HepG2 (cell line): ENCODE measurements around the gene SLC2A4. TPM values are rescaled to one million over a fixed set of nuclear protein-coding genes. Genes with fewer than 3 reads are reported as not detected.

Source experiments
- ARNTL ChIP-seq: sonication (generic); formaldehyde crosslinking; IDR thresholded peaks from 2 replicates; pipeline ENCODE4 v1.4.0; 2020; ENCODE audit warnings: mild to moderate bottlenecking, missing genetic modification reagents
- ATF7-NPFF ChIP-seq: sonication (generic); formaldehyde crosslinking; IDR thresholded peaks from 2 replicates; pipeline ENCODE4 v1.8.1; 2023; ENCODE audit warnings: mild to moderate bottlenecking, low read depth, missing genetic modification reagents, moderate library complexity
- BHLHE40 ChIP-seq: IDR thresholded peaks from 2 replicates; pipeline ENCODE4 v1.6.1; 2011; ENCODE audit warnings: low read length, improper control_type of control experiment
- FOXA1 ChIP-seq, 2 experiments: fragments of 450-650 bp in 1 of 2; sonication (generic) in 1 of 2; formaldehyde crosslinking in 1 of 2; IDR thresholded peaks; 2 replicates each; pipeline versions ENCODE4 v1.4.0 to v1.6.1; 2016 to 2020; ENCODE audit warnings: missing genetic modification reagents in 1 of 2
- HIVEP1 ChIP-seq: sonication (generic); formaldehyde crosslinking; IDR thresholded peaks from 2 replicates; pipeline ENCODE4 v1.4.0; 2020; ENCODE audit warnings: mild to moderate bottlenecking, missing genetic modification reagents
- HOXA7 ChIP-seq: sonication (generic); formaldehyde crosslinking; IDR thresholded peaks from 2 replicates; pipeline ENCODE4 v1.8.1; 2022; ENCODE audit warnings: mild to moderate bottlenecking, missing genetic modification reagents, moderate library complexity
- KLF12 ChIP-seq: sonication (generic); formaldehyde crosslinking; IDR thresholded peaks from 2 replicates; pipeline ENCODE4 v1.4.0; 2020; ENCODE audit warnings: missing genetic modification reagents, borderline replicate concordance
- MAFF ChIP-seq: IDR thresholded peaks from 2 replicates; pipeline ENCODE4 v1.6.1; 2011; ENCODE audit warnings: low read depth, low read length, improper control_type of control experiment
- MIXL1 ChIP-seq: IDR thresholded peaks from 2 replicates; pipeline ENCODE4 v1.6.1; 2016
- MTA1 ChIP-seq: sonication (generic); formaldehyde crosslinking; IDR thresholded peaks from 2 replicates; pipeline ENCODE4 v1.4.0; 2020; ENCODE audit warnings: missing genetic modification reagents, mild to moderate bottlenecking, borderline replicate concordance
- NKX3-1 ChIP-seq: sonication (generic); formaldehyde crosslinking; IDR thresholded peaks from 2 replicates; pipeline ENCODE4 v1.5.0; 2020; ENCODE audit warnings: missing genetic modification reagents
- POGZ ChIP-seq: sonication (generic); formaldehyde crosslinking; IDR thresholded peaks from 2 replicates; pipeline ENCODE4 v1.4.0; 2020; ENCODE audit warnings: mild to moderate bottlenecking, missing genetic modification reagents
- RAD51 ChIP-seq: fragments of 450-650 bp; IDR thresholded peaks from 2 replicates; pipeline ENCODE4 v1.6.1; 2016; ENCODE audit warnings: borderline replicate concordance
- RELA ChIP-seq: sonication (generic); formaldehyde crosslinking; IDR thresholded peaks from 2 replicates; pipeline ENCODE4 v1.4.0; 2020; ENCODE audit warnings: missing genetic modification reagents
- SIN3B ChIP-seq: fragments of 150-350 bp; IDR thresholded peaks from 2 replicates; pipeline ENCODE4 v1.6.1; 2014; ENCODE audit warnings: low read length
- TBP ChIP-seq: sonication (generic); formaldehyde crosslinking; IDR thresholded peaks from 2 replicates; pipeline ENCODE4 v1.5.0; 2020; ENCODE audit warnings: missing genetic modification reagents
- THRA ChIP-seq: sonication (generic); formaldehyde crosslinking; IDR thresholded peaks from 2 replicates; pipeline ENCODE4 v1.4.0; 2020; ENCODE audit warnings: missing genetic modification reagents, borderline replicate concordance
- ZBTB25 ChIP-seq: IDR thresholded peaks from 2 replicates; pipeline ENCODE4 v1.6.1; 2018; ENCODE audit warnings: missing genetic modification reagents
- ZNF225 ChIP-seq: sonication (generic); formaldehyde crosslinking; IDR thresholded peaks from 2 replicates; pipeline ENCODE4 v1.4.0; 2020; ENCODE audit warnings: mild to moderate bottlenecking, missing genetic modification reagents
- ZNF292 ChIP-seq: sonication (generic); formaldehyde crosslinking; IDR thresholded peaks from 2 replicates; pipeline ENCODE4 v1.8.1; 2022; ENCODE audit warnings: mild to moderate bottlenecking, low read depth, missing genetic modification reagents, borderline replicate concordance
- ZNF33B ChIP-seq: sonication (generic); formaldehyde crosslinking; IDR thresholded peaks from 2 replicates; pipeline ENCODE4 v1.5.1; 2020; ENCODE audit warnings: mild to moderate bottlenecking, missing genetic modification reagents
- ZNF562 ChIP-seq: sonication (generic); formaldehyde crosslinking; IDR thresholded peaks from 2 replicates; pipeline ENCODE4 v1.8.0; 2022; ENCODE audit warnings: missing genetic modification reagents, borderline replicate concordance
- ZNF567 ChIP-seq: sonication (generic); formaldehyde crosslinking; IDR thresholded peaks from 2 replicates; pipeline ENCODE4 v1.8.1; 2023; ENCODE audit warnings: mild to moderate bottlenecking, missing genetic modification reagents, borderline replicate concordance
- ZNF720 ChIP-seq: sonication (generic); formaldehyde crosslinking; IDR thresholded peaks from 2 replicates; pipeline ENCODE4 v1.4.0; 2020; ENCODE audit warnings: missing genetic modification reagents
- ZNF75D ChIP-seq: sonication (generic); formaldehyde crosslinking; IDR thresholded peaks from 2 replicates; pipeline ENCODE4 v1.8.1; 2023; ENCODE audit warnings: missing genetic modification reagents, mild to moderate bottlenecking, borderline replicate concordance
- polyA plus RNA-seq, 8 experiments: library from polyadenylated mRNA; depleted of rRNA in 3 of 8; stranded (reverse) in 7 of 8; unstranded in 1 of 8; fragments of >200 nt; fragmentation: Illumina TruSeq in 4 of 8; extraction: Trizol in 4 of 8; gene quantifications; 2 replicates each; pipeline versions ENCODE4 v1.2.1 to v1.2.3, GENCODE V29; 2011 to 2016; ENCODE audit warnings: low read depth in 4 of 8, missing spikeins in 1 of 8, mixed read lengths in 1 of 8; ENCODE audit not compliant: insufficient read depth in 1 of 8
- total RNA-seq, 5 experiments: library from RNA; depleted of rRNA; stranded (reverse); fragments of >200 nt; fragmentation: Illumina TruSeq; extraction: Trizol; gene quantifications; 2 replicates each; pipeline ENCODE4 v1.2.3, GENCODE V29; 2016; ENCODE audit warnings: low read depth in 1 of 5
- TF ChIP-seq, protein P1 (sequence below), 2 experiments: IDR thresholded peaks; 2 replicates each; pipeline ENCODE4 v1.6.1; 2011 to 2012; ENCODE audit warnings: low read length in 2 of 2, borderline replicate concordance in 1 of 2, low read depth in 1 of 2, mild to moderate bottlenecking in 1 of 2, moderate library complexity in 1 of 2

SLC2A4 gene
- total and polyA plus RNA-seq, 2 of the 13 experiments (the other 11 are each of a cell fraction or from before 2014, with no cell fraction given), result 4.9 to 5.8 TPM

GRCh38 chr17:7242717-7243452 lies 38.6 kb upstream of the SLC2A4 start (continued):
- TF ChIP-seq, protein P1, sequence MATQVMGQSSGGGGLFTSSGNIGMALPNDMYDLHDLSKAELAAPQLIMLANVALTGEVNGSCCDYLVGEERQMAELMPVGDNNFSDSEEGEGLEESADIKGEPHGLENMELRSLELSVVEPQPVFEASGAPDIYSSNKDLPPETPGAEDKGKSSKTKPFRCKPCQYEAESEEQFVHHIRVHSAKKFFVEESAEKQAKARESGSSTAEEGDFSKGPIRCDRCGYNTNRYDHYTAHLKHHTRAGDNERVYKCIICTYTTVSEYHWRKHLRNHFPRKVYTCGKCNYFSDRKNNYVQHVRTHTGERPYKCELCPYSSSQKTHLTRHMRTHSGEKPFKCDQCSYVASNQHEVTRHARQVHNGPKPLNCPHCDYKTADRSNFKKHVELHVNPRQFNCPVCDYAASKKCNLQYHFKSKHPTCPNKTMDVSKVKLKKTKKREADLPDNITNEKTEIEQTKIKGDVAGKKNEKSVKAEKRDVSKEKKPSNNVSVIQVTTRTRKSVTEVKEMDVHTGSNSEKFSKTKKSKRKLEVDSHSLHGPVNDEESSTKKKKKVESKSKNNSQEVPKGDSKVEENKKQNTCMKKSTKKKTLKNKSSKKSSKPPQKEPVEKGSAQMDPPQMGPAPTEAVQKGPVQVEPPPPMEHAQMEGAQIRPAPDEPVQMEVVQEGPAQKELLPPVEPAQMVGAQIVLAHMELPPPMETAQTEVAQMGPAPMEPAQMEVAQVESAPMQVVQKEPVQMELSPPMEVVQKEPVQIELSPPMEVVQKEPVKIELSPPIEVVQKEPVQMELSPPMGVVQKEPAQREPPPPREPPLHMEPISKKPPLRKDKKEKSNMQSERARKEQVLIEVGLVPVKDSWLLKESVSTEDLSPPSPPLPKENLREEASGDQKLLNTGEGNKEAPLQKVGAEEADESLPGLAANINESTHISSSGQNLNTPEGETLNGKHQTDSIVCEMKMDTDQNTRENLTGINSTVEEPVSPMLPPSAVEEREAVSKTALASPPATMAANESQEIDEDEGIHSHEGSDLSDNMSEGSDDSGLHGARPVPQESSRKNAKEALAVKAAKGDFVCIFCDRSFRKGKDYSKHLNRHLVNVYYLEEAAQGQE (IDR thresholded peaks at IDR 0.05; ENCODE audit: borderline replicate concordance in 1 of 2, low read depth in 1 of 2, low read length in 2 of 2), result peak in 1 of 2 experiments; percentile 38; a peak in 1 of 4 replicates
- peak; percentile 92 for TF ChIP-seq BHLHE40
- peak; percentile 68; the same call in 1 of the 2 replicates for TF ChIP-seq THRA (CRISPR knock-in tag)
- TF ChIP-seq ZNF33B (CRISPR knock-in tag), result no peak
- TF ChIP-seq ZNF720 (CRISPR knock-in tag), result no peak
- no peak for TF ChIP-seq HOXA7 (CRISPR knock-in tag)
- TF ChIP-seq MAFF, result 0 out of 2 replicates have a peak, but pooled peaks have one; percentile 26
- peak; percentile 68 for TF ChIP-seq SIN3B
- TF ChIP-seq ZNF567 (CRISPR knock-in tag), result no peak
- peak; percentile 82; the same call in 1 of the 2 replicates for TF ChIP-seq MIXL1 (CRISPR knock-in tag)
- TF ChIP-seq KLF12 (CRISPR knock-in tag), result peak; percentile 85; the same call in 1 of the 2 replicates
- peak; percentile 58; the same call in 1 of the 2 replicates for TF ChIP-seq ZBTB25 (CRISPR knock-in tag)
- TF ChIP-seq RELA (CRISPR knock-in tag), result no peak
- no peak for TF ChIP-seq ATF7-NPFF (CRISPR knock-in tag)
- TF ChIP-seq ARNTL (CRISPR knock-in tag), result peak; percentile 94
- no peak for TF ChIP-seq FOXA1 (IDR thresholded peaks at IDR 0.05)
- no peak; the same call in 1 of the 2 replicates for TF ChIP-seq FOXA1 (CRISPR knock-in tag; IDR thresholded peaks at IDR 0.05)
- TF ChIP-seq ZNF225 (CRISPR knock-in tag), result no peak
- TF ChIP-seq ZNF562, result no peak
- TF ChIP-seq ZNF292 (CRISPR knock-in tag), result no peak
- peak; percentile 97 for TF ChIP-seq RAD51
- TF ChIP-seq HIVEP1 (CRISPR knock-in tag), result no peak; the same call in 1 of the 2 replicates
- TF ChIP-seq NKX3-1, result no peak
- no peak for TF ChIP-seq ZNF75D (CRISPR knock-in tag)
- TF ChIP-seq POGZ (CRISPR knock-in tag), result peak; percentile 59; the same call in 1 of the 2 replicates
- 0 out of 2 replicates have a peak, but pooled peaks have one; percentile 28 for TF ChIP-seq MTA1 (CRISPR knock-in tag)
- no peak for TF ChIP-seq TBP (CRISPR knock-in tag)
